ENCODE data around the gene ESRRA.

- no peak for TF ChIP-seq CTCF (conservative IDR thresholded peaks at IDR 0.05; ENCODE audit: low read depth, low read length)
- TF ChIP-seq EZH2 (IDR thresholded peaks at IDR 0.05; ENCODE audit: low read length, unreplicated experiment) = no peak
These were observed 43.7 kb upstream of the ESRRA start for GRCh38 chr11:64261556-64262080.
